ENCODE data around the gene GPRIN2.
"Not testable (repeated sequence)": the region's sequence is repeated elsewhere in the genome, so short reads cannot be mapped to it uniquely, and the experiment has no call there.

Gene GPRIN2

GRCh38 chr10:46556515-46557318 lies at the start of gene GPRIN2:
Gene GPRIN2 (minus strand): TSS chr10:46556658. CDS start chr10:46550736, 5,922 bp downstream.
- DNase-seq (ENCODE audit: low spot score): peak; percentile 70
- TF ChIP-seq, protein P1, sequence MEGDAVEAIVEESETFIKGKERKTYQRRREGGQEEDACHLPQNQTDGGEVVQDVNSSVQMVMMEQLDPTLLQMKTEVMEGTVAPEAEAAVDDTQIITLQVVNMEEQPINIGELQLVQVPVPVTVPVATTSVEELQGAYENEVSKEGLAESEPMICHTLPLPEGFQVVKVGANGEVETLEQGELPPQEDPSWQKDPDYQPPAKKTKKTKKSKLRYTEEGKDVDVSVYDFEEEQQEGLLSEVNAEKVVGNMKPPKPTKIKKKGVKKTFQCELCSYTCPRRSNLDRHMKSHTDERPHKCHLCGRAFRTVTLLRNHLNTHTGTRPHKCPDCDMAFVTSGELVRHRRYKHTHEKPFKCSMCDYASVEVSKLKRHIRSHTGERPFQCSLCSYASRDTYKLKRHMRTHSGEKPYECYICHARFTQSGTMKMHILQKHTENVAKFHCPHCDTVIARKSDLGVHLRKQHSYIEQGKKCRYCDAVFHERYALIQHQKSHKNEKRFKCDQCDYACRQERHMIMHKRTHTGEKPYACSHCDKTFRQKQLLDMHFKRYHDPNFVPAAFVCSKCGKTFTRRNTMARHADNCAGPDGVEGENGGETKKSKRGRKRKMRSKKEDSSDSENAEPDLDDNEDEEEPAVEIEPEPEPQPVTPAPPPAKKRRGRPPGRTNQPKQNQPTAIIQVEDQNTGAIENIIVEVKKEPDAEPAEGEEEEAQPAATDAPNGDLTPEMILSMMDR (IDR thresholded peaks at IDR 0.05): no peak
- Histone ChIP-seq H3K27ac (no peak within 1 kb of the TSS), H3K4me3 (peak within 1 kb of the TSS; percentile 70)

DNA sequence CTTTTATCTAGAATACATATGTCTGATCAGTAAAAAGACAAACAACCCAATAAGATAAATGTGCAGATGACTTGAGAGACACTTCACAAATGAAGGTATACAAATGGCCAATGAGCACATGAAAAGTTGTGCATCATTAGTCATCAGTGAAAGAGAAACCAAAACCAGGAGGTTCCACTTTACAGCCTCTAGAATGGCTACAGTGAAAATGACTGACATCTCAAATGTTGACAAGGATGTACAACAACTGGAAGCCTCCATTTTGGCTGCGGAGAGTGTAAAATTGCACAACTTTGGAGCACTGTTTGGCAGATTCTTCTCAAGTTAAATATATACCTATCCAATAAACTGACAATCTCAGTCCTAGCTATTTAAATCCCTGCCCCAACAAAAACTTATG lies 44.1 kb upstream of the GPRIN2 start:
- not testable (repeated sequence) for DNase-seq (ENCODE audit: low spot score); H3K27ac ChIP-seq; H3K4me3 ChIP-seq

GRCh38 chr10:46597616-46598246 lies 41.3 kb upstream of the GPRIN2 start:
- peak overlapping the region; percentile 68 for H3K4me3 ChIP-seq
- H3K27ac ChIP-seq: peak overlapping the region in 1 of 2 donors; percentile 75
- not testable (repeated sequence) for DNase-seq (ENCODE audit: low spot score)

DNA sequence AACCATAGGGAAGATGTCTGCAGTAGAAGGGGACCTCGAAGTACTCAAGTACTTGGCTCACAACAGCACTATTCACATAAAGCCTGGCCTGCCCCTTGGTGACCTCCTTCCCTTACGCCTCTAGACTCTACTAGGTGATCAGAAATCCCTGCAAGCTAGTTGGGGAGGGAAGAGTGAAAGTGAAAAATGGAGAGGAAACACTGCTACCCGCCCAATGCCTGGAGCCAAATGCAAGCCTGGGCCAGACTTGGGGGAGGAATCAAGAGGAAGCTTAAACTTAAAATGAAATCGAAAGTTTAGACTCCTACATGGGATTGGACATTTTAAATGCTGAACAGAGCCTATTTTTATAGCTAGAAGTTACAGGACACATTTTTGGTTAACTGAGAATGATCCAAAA lies 40.1 kb upstream of the GPRIN2 start:
- Histone ChIP-seq H3K27ac (peak overlapping the region in 1 of 2 donors; percentile 81), H3K4me3 (peak overlapping the region; percentile 60)
- DNase-seq (ENCODE audit: low spot score): peak; percentile 7

GRCh38 chr10:46594453-46595063 lies 38.1 kb upstream of the GPRIN2 start:
- H3K4me3 ChIP-seq; H3K27ac ChIP-seq; DNase-seq (ENCODE audit: low spot score): not testable (repeated sequence)

- H3K27ac ChIP-seq; DNase-seq (ENCODE audit: low spot score); H3K4me3 ChIP-seq: not testable (repeated sequence)
These were observed 36.8 kb upstream of the GPRIN2 start for GRCh38 chr10:46593307-46593706.

- H3K4me3 ChIP-seq; DNase-seq (ENCODE audit: low spot score); H3K27ac ChIP-seq: not testable (repeated sequence)
These were observed 34.6 kb upstream of the GPRIN2 start for GRCh38 chr10:46591053-46591452.

- not testable (repeated sequence) for H3K4me3 ChIP-seq; H3K27ac ChIP-seq; DNase-seq (ENCODE audit: low spot score)
These were observed 33.1 kb upstream of the GPRIN2 start for GRCh38 chr10:46589589-46589988.

DNA sequence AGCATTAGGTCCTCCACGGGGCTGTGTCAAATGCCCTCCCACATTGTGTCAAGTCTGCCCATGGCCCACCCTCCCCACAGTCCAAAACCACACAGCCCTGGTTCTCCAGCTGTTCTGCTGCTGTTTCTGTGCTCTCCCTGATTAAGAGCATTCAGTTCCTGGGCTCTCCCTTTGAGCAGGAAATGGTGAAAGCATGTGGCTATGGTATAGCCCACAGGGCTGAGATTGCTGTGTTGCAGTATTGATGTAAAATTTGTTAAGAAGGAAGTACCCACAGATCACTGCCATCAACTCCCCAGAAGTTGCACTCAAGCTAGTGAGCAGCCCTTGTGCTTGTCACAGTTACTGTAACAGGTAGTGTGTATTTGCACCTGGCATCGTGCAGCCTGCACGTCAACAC lies 31.8 kb upstream of the GPRIN2 start:
- not testable (repeated sequence) for H3K27ac ChIP-seq; H3K4me3 ChIP-seq; DNase-seq (ENCODE audit: low spot score)

- not testable (repeated sequence) for H3K4me3 ChIP-seq; DNase-seq (ENCODE audit: low spot score); H3K27ac ChIP-seq
These were observed 31.1 kb upstream of the GPRIN2 start for GRCh38 chr10:46587546-46587945.

- DNase-seq (ENCODE audit: low spot score); H3K4me3 ChIP-seq; H3K27ac ChIP-seq: not testable (repeated sequence)
These were observed 28.8 kb upstream of the GPRIN2 start for GRCh38 chr10:46585246-46585645.

DNA sequence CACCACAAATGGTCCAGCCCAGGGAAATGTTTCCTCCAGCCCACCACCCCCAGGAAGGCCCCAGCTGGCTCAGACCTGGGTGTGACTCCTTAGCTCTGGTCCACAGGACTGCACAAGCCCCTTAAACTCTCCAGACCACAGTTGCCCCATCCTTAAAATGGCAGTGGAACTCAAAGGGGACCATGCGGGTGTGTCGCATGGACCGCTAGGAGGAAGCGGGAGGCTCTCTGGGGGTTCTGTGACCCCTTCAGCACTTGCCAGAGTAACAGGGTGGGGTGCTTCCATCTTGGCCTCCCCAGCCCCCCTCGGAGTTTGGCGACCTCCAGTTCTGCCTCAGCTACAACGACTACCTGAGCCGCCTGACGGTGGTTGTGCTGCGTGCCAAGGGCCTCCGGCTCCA lies 27.7 kb upstream of the GPRIN2 start:
- H3K27ac ChIP-seq; DNase-seq (ENCODE audit: low spot score); H3K4me3 ChIP-seq: not testable (repeated sequence)

- DNase-seq (ENCODE audit: low spot score); H3K4me3 ChIP-seq; H3K27ac ChIP-seq: not testable (repeated sequence)
These were observed 26.1 kb upstream of the GPRIN2 start for GRCh38 chr10:46582568-46582967.

- not testable (repeated sequence) for H3K4me3 ChIP-seq; H3K27ac ChIP-seq; DNase-seq (ENCODE audit: low spot score)
These were observed 25.5 kb upstream of the GPRIN2 start for GRCh38 chr10:46581997-46582396.

DNA sequence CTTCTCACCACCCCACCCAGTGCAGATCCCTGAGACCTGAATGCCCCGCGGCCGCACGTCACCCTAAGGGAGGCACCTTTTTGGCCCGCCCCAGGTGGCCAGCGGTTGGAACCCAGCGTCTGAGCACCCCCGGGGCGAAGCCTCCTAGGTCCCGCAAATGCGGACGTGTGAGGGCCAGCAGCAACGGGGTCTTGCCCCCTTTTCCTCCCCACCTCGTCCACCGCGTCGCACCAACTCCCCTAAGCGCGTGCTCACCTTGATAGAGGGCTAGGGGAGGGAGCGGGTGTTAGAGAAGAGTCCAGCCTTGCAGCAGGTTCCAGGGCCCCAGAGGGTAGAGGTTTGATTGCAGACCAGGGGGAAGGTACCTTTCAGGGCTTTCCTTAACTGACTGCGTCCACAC lies 22.9 kb upstream of the GPRIN2 start:
- H3K4me3 ChIP-seq; DNase-seq (ENCODE audit: low spot score); H3K27ac ChIP-seq: not testable (repeated sequence)

GRCh38 chr10:46578474-46579178 lies 22.2 kb upstream of the GPRIN2 start, which contains the start of gene SYT15:
Gene SYT15 (plus strand): TSS chr10:46579128. CDS start chr10:46579169, 41 bp downstream.
- not testable (repeated sequence) for DNase-seq (ENCODE audit: low spot score); H3K27ac ChIP-seq
- peak within 1 kb of the TSS; percentile 53 for H3K4me3 ChIP-seq

DNA sequence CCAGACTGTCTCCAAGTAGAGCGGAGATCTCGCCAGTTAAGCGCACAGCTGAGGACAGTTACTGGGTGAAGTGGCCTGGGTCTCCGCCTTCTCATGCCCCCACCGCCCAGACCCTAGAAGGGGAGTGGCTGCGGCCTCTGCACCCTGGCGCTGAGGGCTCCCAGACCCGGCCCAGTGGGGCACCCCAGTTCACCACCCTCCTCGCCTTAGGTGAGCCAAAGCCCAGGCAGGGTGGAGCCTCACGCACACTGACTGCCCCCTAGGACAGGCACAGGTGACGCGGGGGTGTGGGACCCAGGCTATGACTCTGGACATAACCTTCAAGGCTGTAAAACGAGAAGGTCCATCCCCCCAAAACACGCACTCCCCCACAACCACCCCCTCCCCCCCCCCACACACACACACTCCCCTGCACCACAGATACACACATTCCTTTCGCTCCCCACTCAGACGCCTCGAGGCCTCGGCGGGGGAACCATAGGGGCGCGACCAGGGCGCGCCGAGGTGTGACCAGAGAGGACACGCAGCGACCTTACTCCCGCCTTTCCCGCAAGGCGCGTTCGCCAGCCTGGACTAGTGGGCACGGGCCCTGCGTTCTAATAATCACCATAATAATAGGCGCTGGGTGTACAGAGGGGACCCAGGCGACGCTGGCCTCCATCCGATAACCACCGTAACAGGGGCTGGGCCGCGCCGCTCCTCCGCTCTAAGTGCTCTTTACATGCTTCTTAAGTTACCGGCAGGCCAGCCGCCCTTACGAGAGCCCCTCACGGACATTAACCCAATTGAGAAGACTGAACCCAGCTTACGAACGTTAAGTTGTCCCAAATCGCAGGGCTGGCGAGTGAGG lies 21.4 kb upstream of the GPRIN2 start:
- not testable (repeated sequence) for H3K27ac ChIP-seq; DNase-seq (ENCODE audit: low spot score)
- H3K4me3 ChIP-seq: peak overlapping the region; percentile 53

Measured in coronary artery (tissue), 2 donors.